Epithelial cell of proximal tubule (primary cell): ENCODE measurements around the gene CELSR1. TPM values are rescaled to one million over a fixed set of nuclear protein-coding genes. Genes with fewer than 3 reads are reported as not detected.
"Not testable (repeated sequence)": the region's sequence is repeated elsewhere in the genome, so short reads cannot be mapped to it uniquely, and the experiment has no call there.

Source experiments
- DNase-seq: peaks from one replicate; pipeline ENCODE4 v3.0.0-alpha.2; 2011; ENCODE audit warnings: low read depth
- H3K4me3 ChIP-seq: 2 replicates; pipeline ENCODE4 v1.5.1; 2011; ENCODE audit warnings: low read depth, mild to moderate bottlenecking, low read length
- CTCF ChIP-seq: conservative IDR thresholded peaks from 2 replicates; pipeline ENCODE4 v1.5.1; 2012; ENCODE audit warnings: low read depth, mild to moderate bottlenecking, low read length
- total RNA-seq: library from RNA; depleted of rRNA; stranded (reverse); fragments of >200 nt; gene quantifications from 2 replicates; pipeline ENCODE4 v1.2.3, GENCODE V29; 2015

The CELSR1 gene
- total RNA-seq, 1 donor from 2014 or later: 85.0 TPM

GRCh38 chr22:46473896-46474557 lies 63.4 kb downstream of the CELSR1 start:
- H3K4me3 ChIP-seq: no peak overlapping the region
- TF ChIP-seq CTCF: no peak
- DNase-seq: no peak

GRCh38 chr22:46473021-46473779 lies 64.2 kb downstream of the CELSR1 start:
- no peak for DNase-seq
- no peak for TF ChIP-seq CTCF
- H3K4me3 ChIP-seq: no peak overlapping the region

- H3K4me3 ChIP-seq: no peak overlapping the region
- no peak for TF ChIP-seq CTCF
- DNase-seq: no peak
These were observed 64.8 kb downstream of the CELSR1 start for GRCh38 chr22:46472722-46473016.

GRCh38 chr22:46471901-46472721 lies 65.3 kb downstream of the CELSR1 start:
- TF ChIP-seq CTCF: no peak
- no peak for DNase-seq
- H3K4me3 ChIP-seq: no peak overlapping the region

- DNase-seq, H3K4me3 ChIP-seq: not testable (repeated sequence)
These were observed 66.1 kb downstream of the CELSR1 start for GRCh38 chr22:46471330-46471729.

GRCh38 chr22:46469711-46470110 lies 67.7 kb downstream of the CELSR1 start:
- no peak for DNase-seq
- no peak overlapping the region for H3K4me3 ChIP-seq
- TF ChIP-seq CTCF: no peak

- no peak for TF ChIP-seq CTCF
- no peak overlapping the region for H3K4me3 ChIP-seq
- no peak for DNase-seq
These were observed 70.4 kb downstream of the CELSR1 start for GRCh38 chr22:46467006-46467405.
